Hematopoietic multipotent progenitor cell treated with erythropoietin and hydrocortisone succinate and interleukin-3 and kit ligand, for 6 days (in vitro differentiated cells): ENCODE results near the gene ZNF260.
A peak's percentile ranks its signal among the peaks of the same experiment; 100 is the strongest.
"Not testable (repeated sequence)": the region's sequence is repeated elsewhere in the genome, so short reads cannot be mapped to it uniquely, and the experiment has no call there.

ENCODE experiments used
- DNase-seq: peaks from one replicate; pipeline ENCODE4 v3.0.0-alpha.2; 2015

The ZNF260 gene

GRCh38 chr19:36528194-36528920 is at the start of gene ZNF260:
ZNF260 (minus strand) TSS chr19:36528271; CDS start chr19:36515238, 13,033 bp downstream.
- DNase-seq = peak; percentile 97

- DNase-seq = no peak
Measured at GRCh38 chr19:36577271-36577996, 49.4 kb upstream of the ZNF260 start.

GRCh38 chr19:36574741-36575140 is 46.7 kb upstream of the ZNF260 start:
- DNase-seq = no peak

- DNase-seq = peak; percentile 57
Measured at GRCh38 chr19:36573895-36574720, 46.0 kb upstream of the ZNF260 start.

- DNase-seq = peak; percentile 96
Measured at GRCh38 chr19:36573020-36573894, 45.2 kb upstream of the ZNF260 start, which contains the start of gene ZNF529. ZNF529 (minus strand) TSS chr19:36573292; CDS start chr19:36572346, 946 bp downstream.

GRCh38 chr19:36572593-36573019 is 44.5 kb upstream of the ZNF260 start:
- no peak for DNase-seq

GRCh38 chr19:36564391-36564790 is 36.3 kb upstream of the ZNF260 start:
- DNase-seq = no peak

GRCh38 chr19:36547001-36547732 is 19.1 kb upstream of the ZNF260 start:
- peak; percentile 50 for DNase-seq

GRCh38 chr19:36528921-36529518 is 949 bp upstream of the ZNF260 start:
- DNase-seq = peak; percentile 34

- DNase-seq = no peak
Measured at GRCh38 chr19:36527873-36528193, 238 bp downstream of the ZNF260 start.

- peak; percentile 34 for DNase-seq
Measured at GRCh38 chr19:36527341-36527740, 730 bp downstream of the ZNF260 start.

GRCh38 chr19:36526581-36526980 is 1.5 kb downstream of the ZNF260 start:
- DNase-seq = no peak

GRCh38 chr19:36524617-36525016 is 3.5 kb downstream of the ZNF260 start:
- no peak for DNase-seq

GRCh38 chr19:36514012-36514612 is 14.0 kb downstream of the ZNF260 start:
- DNase-seq = no peak

- DNase-seq = no peak
Measured at GRCh38 chr19:36508325-36508724, 19.7 kb downstream of the ZNF260 start.

GRCh38 chr19:36501973-36502372 is 26.1 kb downstream of the ZNF260 start:
- no peak for DNase-seq

- DNase-seq = no peak
Measured at GRCh38 chr19:36497001-36497400, 31.1 kb downstream of the ZNF260 start.

- DNase-seq = peak; percentile 65
Measured at GRCh38 chr19:36492689-36493453, 35.2 kb downstream of the ZNF260 start.

GRCh38 chr19:36490846-36491245 is 37.2 kb downstream of the ZNF260 start:
- DNase-seq = not testable (repeated sequence)

- peak; percentile 98 for DNase-seq
Measured at GRCh38 chr19:36489920-36490415, 38.1 kb downstream of the ZNF260 start.
